Memory B cell (primary cell): ENCODE results near the gene TNIK.

Experiments used
- ATAC-seq: fragments of 150-1000 bp; cut with Tn5 transposase; 2 replicates; pipeline ENCODE4 v1.10.0; 2021; ENCODE audit warnings: low read depth, mild to moderate bottlenecking, moderate library complexity
- DNase-seq, 2 donors: peaks; one replicate each; pipeline ENCODE4 v3.0.0; 2022; ENCODE audit warnings: low spot score in 2 of 2
- H3K27ac Mint-ChIP-seq: one replicate; pipeline ENCODE4 v1.8.0; 2022; ENCODE audit warnings: mild to moderate bottlenecking, moderate library complexity, mixed read lengths
- H3K27me3 Mint-ChIP-seq: one replicate; pipeline ENCODE4 v1.8.0; 2022; ENCODE audit warnings: mixed read lengths
- H3K36me3 Mint-ChIP-seq: one replicate; pipeline ENCODE4 v1.8.0; 2022; ENCODE audit warnings: mild to moderate bottlenecking, mixed read lengths
- H3K4me1 Mint-ChIP-seq: one replicate; pipeline ENCODE4 v1.8.0; 2022; ENCODE audit warnings: mixed read lengths
- H3K4me3 Mint-ChIP-seq: one replicate; pipeline ENCODE4 v1.8.0; 2022; ENCODE audit warnings: mild to moderate bottlenecking, moderate library complexity, mixed read lengths
- H3K9me3 Mint-ChIP-seq: one replicate; pipeline ENCODE4 v1.8.0; 2022; ENCODE audit warnings: mixed read lengths

TNIK gene

DNA sequence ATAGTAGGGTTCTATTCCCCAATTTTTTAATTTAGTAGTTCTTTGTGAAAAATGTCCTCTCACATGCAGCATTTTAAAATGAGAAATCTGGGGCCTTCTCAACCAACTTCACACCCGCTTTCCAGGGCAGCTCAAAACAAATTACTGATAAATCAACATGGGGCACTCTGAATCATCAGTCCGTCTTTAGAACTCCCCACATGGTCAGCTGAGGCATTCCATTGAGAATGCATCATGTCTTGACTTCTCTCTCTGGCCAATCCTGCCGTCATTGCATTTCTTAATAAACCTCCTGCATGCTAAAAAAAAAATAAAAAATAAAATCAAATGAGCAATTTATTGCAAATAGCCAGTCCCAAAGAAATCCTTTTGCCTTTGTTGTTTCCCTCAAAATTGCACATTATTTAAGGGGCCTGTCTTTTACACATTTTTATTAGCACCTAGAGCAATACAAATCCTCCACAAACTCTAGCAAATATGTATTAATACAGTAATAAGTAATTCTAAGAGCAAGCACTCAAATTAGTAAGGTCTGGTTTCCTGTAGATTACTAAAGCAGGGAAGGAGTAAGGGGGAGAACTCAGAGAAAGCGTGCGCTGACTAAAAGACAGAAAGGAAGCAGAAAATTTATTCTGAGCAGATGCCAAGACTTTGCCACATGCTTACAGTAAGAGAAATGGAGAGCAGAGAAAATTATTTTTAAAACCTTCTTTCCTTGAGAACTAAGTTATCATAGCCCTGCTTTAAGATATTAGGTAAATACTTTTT lies 175.7 kb downstream of the TNIK start:
- no peak for ATAC-seq
- H3K4me3 Mint-ChIP-seq = no peak overlapping the region
- H3K36me3 Mint-ChIP-seq = no peaks in the 10 kb centered on the region
- H3K27me3 Mint-ChIP-seq = peaks cover 2% of the 10 kb centered on the region
- H3K4me1 Mint-ChIP-seq = no peaks in the 10 kb centered on the region
- H3K27ac Mint-ChIP-seq = no peak overlapping the region
- no peaks in the 10 kb centered on the region for H3K9me3 Mint-ChIP-seq
- no peak for DNase-seq

DNA sequence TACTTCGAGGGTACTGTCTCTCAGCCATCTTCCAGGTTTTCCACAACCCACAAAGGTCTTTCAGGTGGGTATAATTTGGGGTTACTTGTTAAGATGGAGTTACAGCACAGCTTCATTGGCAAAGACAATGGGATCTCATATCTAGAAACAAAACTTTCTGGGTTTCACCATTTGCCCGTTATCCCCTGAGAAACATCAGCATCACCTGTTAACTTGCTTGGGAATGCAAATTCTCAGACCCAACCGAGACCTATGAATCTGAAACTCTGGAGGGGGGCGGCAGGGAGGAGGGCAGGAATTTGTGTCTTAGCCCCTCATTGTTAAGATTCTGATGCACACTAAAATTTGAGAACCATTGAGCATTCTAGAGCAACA lies 176.4 kb downstream of the TNIK start:
- Mint-ChIP-seq H3K27ac (no peak overlapping the region), H3K4me3 (no peak overlapping the region)

DNA sequence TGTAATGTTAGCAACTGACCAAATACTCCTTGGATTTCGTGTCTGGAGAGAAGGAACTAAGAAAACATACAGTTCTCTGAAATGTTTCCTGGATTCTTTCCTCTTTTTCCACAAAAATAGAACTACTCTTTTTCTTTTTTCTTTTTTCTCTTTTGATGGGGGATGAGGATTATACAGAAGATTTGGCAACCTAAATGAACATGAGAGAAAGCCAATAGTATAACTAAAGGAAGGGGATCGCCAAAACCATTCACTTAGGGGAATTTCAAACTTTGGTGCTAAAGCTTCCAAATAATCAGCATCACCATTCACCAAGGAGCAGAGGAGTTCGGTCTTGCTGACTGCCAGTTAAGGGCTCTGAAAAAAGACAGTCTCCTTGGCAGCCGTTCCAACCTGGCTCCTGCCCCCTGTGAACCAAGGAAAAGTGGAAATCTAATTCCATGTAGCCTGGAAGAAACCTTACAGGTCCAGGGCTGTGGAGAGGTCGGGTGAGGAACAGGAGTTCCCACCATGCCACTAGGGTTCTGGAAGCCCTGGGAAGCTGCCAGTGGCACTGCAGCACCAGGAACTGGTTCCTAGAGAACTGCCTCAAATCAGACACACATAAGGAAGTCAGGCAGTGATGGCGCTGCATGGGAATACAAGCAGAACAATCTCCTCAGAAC lies 176.9 kb downstream of the TNIK start:
- Mint-ChIP-seq H3K27me3 (peaks cover 2% of the 10 kb centered on the region), H3K4me1 (no peaks in the 10 kb centered on the region), H3K4me3 (no peak overlapping the region), H3K27ac (no peak overlapping the region), H3K36me3 (no peaks in the 10 kb centered on the region), H3K9me3 (no peaks in the 10 kb centered on the region)
- DNase-seq (no peak), ATAC-seq (no peak)

More for the DNA sequence above, 176.4 kb downstream of the TNIK start:
- Mint-ChIP-seq H3K4me1 (no peaks in the 10 kb centered on the region), H3K36me3 (no peaks in the 10 kb centered on the region), H3K27me3 (peaks cover 2% of the 10 kb centered on the region), H3K9me3 (no peaks in the 10 kb centered on the region)
- DNase-seq (no peak), ATAC-seq (no peak)

DNA sequence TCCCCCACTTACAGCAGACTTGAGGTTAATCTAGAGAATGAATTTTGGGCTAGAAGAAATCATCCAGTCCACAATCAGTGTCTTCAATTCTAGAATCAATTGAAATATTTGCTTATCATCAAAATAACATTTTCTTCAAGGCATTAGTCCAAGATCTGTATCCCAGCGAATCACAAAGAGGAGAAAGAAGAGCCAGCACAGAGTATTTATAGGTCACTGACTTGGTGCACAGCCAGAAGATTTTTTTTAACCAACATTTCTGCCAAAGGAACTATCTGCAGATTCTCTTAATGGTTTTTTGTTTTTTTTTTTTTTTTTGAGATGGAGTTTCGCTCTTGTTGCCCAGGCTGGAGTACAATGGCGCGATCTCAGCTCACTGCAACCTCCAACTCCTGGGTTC lies 178.2 kb downstream of the TNIK start:
- no peaks in the 10 kb centered on the region for H3K4me1 Mint-ChIP-seq

DNA sequence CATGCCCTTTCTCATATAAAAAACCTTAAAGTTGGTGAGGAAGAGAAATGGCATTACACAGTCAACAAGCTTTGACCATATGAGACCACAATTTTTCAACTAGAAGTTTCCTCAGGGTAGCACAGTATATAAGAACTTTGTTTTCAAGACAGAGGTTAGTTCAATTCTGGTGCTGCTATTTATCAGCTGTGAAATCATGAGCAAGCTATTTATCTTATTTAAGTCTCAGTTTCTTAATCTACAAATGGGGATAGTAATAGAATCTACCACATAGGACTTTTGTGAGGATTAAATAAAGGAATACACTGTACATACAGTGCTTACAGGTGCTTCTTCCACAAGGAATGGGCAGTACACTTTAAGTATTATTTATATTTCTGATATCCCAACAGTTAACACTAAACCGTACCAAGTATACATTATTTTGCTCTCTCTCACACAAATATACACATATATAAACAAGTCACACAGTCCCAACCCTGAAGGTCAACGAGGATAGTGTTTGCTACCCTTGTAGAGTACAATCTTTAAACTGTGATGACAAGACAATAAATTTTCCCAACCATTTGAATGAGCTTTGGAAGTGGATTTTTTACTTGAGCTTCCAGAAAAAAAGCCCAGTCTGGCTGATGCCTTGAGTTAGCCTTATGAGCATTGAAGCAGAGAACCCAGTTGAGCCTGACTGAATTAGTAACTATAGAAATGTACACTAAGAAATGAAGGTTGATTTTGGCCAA lies 178.8 kb downstream of the TNIK start:
- H3K36me3 Mint-ChIP-seq = no peaks in the 10 kb centered on the region
- no peaks in the 10 kb centered on the region for H3K4me1 Mint-ChIP-seq
- H3K27me3 Mint-ChIP-seq = peaks cover 2% of the 10 kb centered on the region
- DNase-seq = no peak
- ATAC-seq = no peak
- no peak overlapping the region for H3K4me3 Mint-ChIP-seq
- H3K27ac Mint-ChIP-seq = no peak overlapping the region
- H3K9me3 Mint-ChIP-seq = no peaks in the 10 kb centered on the region

More for the DNA sequence above, 178.2 kb downstream of the TNIK start:
- no peak overlapping the region for H3K27ac Mint-ChIP-seq
- H3K36me3 Mint-ChIP-seq = no peaks in the 10 kb centered on the region
- ATAC-seq (no peak), DNase-seq (no peak)
- H3K4me3 Mint-ChIP-seq = no peak overlapping the region
- H3K27me3 Mint-ChIP-seq = peaks cover 2% of the 10 kb centered on the region
- H3K9me3 Mint-ChIP-seq = no peaks in the 10 kb centered on the region

DNA sequence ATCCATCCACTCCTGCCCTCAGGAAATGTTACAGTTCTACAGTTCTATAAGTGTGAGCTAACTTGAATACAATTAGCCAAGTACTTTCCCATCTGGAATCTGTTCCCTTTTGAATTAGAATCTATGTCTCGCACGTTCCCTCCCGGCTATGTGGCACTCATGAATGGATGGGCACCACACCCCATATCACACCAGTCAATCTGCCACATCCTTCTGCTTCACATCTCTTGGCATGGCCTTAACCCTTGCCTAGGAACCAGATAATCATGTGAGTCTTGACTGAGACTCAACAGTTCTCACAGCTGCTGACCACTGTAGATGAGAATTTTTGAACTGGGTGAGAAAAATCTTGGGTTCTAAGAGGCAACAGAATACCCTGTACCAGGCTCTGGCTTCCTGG lies 180.2 kb downstream of the TNIK start:
- no peak overlapping the region for H3K4me3 Mint-ChIP-seq
- no peaks in the 10 kb centered on the region for H3K4me1 Mint-ChIP-seq
- no peaks in the 10 kb centered on the region for H3K36me3 Mint-ChIP-seq
- H3K9me3 Mint-ChIP-seq = peaks cover under 1% of the 10 kb centered on the region
- H3K27me3 Mint-ChIP-seq = no peaks in the 10 kb centered on the region
- no peak overlapping the region for H3K27ac Mint-ChIP-seq
- ATAC-seq = no peak
- no peak for DNase-seq

DNA sequence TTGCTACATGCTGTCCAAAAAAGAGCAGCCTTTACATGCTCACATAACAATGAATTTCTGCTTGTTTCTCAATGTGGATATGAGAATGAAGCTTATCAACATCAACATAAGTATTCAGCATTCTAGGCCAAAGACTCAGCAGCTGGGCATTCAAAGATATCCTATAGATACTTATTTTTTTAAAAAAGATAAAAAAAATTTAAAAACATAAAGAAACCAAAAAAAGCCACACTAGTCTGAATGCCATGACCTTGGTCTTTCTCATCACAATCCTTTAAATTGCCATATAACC lies 182.0 kb downstream of the TNIK start:
- Mint-ChIP-seq H3K4me1 (no peaks in the 10 kb centered on the region), H3K4me3 (no peak overlapping the region), H3K27me3 (no peaks in the 10 kb centered on the region), H3K9me3 (peaks cover 2% of the 10 kb centered on the region), H3K27ac (no peak overlapping the region), H3K36me3 (no peaks in the 10 kb centered on the region)
- ATAC-seq = no peak
- DNase-seq = no peak

DNA sequence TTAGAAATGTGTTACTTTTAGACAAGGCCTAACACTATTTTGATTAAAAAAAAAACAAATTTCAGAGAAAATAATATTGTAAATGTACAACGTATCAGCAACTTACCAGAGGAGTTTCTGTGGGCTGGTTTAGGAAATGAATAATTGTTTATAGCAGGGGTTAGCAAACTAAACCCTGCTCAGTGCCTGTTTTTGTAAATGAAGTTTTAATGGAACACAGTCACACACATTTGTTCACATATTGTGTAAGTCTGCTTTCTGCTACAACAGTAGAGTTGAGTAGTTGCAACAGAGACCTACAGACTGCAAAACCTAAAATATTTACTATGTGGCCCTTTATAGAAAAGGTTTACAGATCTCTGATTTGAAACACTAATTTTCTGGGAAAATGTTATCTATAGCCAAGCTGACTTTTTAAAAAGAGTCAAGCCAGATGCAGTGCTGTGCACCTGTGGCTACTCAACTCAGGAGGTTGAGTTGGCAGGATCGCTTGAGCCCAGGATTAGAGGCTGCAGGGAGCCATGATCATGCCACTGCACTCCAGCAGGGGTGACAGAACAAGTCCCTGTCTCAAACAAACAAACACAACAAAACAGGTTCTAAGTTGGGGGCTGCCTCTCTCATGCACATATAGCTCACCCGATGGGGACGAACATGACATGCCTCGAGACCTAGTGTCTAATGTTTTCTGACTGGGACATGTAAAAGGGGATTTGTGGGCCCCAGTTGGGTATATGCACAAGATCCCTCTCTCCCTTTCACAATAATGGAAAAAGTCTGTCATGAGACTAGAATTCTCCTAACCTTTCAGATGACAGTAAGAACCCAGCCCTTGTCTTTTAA lies 182.5 kb downstream of the TNIK start:
- ATAC-seq (no peak), DNase-seq (no peak)
- no peaks in the 10 kb centered on the region for H3K36me3 Mint-ChIP-seq
- H3K27ac Mint-ChIP-seq = no peak overlapping the region
- H3K9me3 Mint-ChIP-seq = peaks cover 2% of the 10 kb centered on the region
- H3K27me3 Mint-ChIP-seq = no peaks in the 10 kb centered on the region
- H3K4me3 Mint-ChIP-seq = no peak overlapping the region
- H3K4me1 Mint-ChIP-seq = no peaks in the 10 kb centered on the region

DNA sequence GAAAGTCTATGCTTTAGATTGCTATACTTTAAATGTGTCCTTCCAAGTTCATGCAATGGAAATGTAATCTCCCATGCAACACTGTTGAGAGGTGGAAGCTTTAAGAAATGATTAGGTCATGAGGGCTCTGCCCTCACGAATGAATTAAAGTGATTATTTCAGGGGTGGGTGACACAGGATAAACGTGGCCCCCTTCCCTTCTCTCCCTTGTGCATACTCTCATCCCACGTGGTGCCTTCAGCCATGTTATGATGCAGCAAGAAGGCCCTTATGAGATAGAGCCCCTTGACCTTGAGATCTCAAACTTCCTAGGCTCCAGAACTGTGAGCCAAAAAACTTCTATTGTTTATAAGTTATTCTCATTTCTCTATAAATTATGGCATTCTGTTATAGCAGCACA lies 183.3 kb downstream of the TNIK start:
- DNase-seq (no peak), ATAC-seq (no peak)
- H3K4me3 Mint-ChIP-seq = no peak overlapping the region
- no peak overlapping the region for H3K27ac Mint-ChIP-seq
- no peaks in the 10 kb centered on the region for H3K27me3 Mint-ChIP-seq
- H3K36me3 Mint-ChIP-seq = no peaks in the 10 kb centered on the region
- H3K4me1 Mint-ChIP-seq = no peaks in the 10 kb centered on the region
- peaks cover 2% of the 10 kb centered on the region for H3K9me3 Mint-ChIP-seq

DNA sequence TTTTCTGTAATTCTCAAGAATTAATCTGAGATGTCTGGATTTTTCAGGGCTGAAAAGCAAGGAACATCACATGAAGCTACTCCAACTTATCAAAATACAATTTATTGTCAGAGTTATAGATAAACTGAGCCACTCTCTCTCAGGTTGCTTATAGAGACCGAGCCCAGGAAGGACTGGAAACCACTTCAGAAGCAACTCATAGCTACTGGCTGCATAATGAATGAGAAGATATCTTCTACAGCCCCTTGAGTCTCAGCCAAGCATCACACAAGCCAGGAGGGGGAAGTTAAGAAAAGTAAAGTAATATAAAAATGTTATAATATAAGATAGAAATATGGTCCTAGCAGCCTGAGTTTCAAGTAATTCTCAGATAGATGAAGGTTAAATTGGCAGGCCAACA lies 186.0 kb downstream of the TNIK start:
- no peaks in the 10 kb centered on the region for H3K36me3 Mint-ChIP-seq
- H3K27me3 Mint-ChIP-seq = no peaks in the 10 kb centered on the region
- no peak overlapping the region for H3K4me3 Mint-ChIP-seq
- peaks cover 3% of the 10 kb centered on the region for H3K4me1 Mint-ChIP-seq
- no peak overlapping the region for H3K27ac Mint-ChIP-seq
- DNase-seq (no peak), ATAC-seq (no peak)
- peaks cover 3% of the 10 kb centered on the region for H3K9me3 Mint-ChIP-seq

DNA sequence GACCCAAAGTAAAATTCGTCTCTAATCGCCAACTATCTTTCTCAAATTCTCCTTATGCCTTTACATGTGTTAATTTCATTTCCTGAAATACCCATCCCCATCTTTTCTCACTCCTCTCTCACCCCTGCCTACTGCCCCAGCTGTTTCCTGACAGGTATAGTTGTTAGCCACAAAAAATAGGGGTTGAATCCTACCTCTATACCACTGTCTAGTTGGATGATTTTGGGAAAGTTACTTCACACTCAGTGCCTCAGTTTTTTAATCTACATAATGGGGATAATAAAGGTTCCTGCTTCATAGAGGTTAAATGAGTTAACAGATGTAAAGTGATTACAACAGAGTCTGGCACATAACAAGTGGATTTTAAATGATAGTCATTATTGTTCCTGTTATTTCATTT lies 189.7 kb downstream of the TNIK start:
- DNase-seq (no peak), ATAC-seq (no peak)
- Mint-ChIP-seq H3K4me3 (no peak overlapping the region), H3K27me3 (no peaks in the 10 kb centered on the region), H3K27ac (no peak overlapping the region), H3K9me3 (peaks cover 3% of the 10 kb centered on the region), H3K36me3 (no peaks in the 10 kb centered on the region), H3K4me1 (peaks cover 3% of the 10 kb centered on the region)

DNA sequence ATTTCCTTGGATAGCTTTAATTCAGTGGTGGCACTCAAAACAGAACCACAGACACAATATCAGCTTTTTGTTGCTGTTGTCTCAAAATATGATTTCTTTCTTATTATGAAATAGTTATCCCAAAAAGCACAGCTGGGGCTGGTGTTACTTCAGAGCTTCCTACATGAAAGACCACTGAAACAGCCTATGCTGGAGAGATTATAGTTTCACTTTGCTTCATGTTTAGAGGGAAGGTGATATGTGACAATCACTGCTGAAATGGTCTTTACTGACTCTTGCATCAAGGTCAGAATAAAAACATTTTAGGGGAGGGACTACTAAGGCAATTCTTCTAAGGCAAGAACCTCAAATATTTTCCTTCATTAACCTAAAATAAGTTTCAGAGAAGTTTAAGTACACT lies 190.7 kb downstream of the TNIK start:
- no peak for DNase-seq
- H3K4me3 Mint-ChIP-seq = no peak overlapping the region
- H3K9me3 Mint-ChIP-seq = peaks cover 1% of the 10 kb centered on the region
- no peaks in the 10 kb centered on the region for H3K36me3 Mint-ChIP-seq
- H3K27ac Mint-ChIP-seq = no peak overlapping the region
- no peaks in the 10 kb centered on the region for H3K27me3 Mint-ChIP-seq
- H3K4me1 Mint-ChIP-seq = peaks cover 3% of the 10 kb centered on the region
- no peak for ATAC-seq

DNA sequence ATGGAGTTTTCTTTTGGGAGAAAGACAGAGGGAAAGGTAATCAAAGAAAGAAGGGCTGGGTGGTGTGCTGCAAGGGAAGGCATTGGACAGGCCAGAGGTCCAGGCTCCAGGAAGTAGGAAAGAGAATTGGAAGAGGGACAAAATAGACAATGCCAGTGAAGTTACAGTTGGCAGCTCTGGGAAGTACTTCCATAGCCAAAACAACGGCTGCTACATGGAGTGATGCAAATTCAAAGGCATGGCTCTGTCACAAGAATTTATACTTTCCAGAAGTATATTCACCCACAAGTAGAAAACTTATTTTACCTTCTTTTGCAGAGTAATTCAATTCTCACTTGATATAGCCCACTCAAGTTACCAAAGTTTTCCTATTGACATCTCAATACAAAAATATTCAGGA lies 191.5 kb downstream of the TNIK start:
- no peak overlapping the region for H3K4me3 Mint-ChIP-seq

DNA sequence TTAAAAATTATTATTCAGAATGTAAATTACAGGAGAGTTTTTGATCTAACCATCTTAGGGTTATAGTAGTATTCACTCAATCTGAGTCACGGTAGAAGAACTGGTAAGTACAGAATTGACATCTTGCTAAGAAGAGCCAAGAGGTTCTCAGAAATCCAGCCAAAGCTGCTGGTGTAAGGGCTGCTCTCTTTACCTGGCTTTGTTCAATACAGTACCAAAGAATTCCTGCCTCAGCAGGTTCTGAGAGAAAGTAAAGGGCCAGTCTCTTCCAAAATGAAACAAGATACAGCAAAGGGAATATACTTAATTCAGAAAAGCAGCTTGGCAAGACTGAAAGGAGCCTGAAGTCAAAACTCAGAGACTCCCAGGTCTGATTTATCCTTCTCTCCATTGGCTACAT lies 193.1 kb downstream of the TNIK start:
- Mint-ChIP-seq H3K27me3 (no peaks in the 10 kb centered on the region), H3K4me3 (no peak overlapping the region), H3K9me3 (peaks cover 1% of the 10 kb centered on the region), H3K4me1 (peaks cover 3% of the 10 kb centered on the region), H3K36me3 (no peaks in the 10 kb centered on the region), H3K27ac (no peak overlapping the region)
- DNase-seq = no peak
- ATAC-seq = no peak

More for the DNA sequence above, 191.5 kb downstream of the TNIK start:
- Mint-ChIP-seq H3K27me3 (no peaks in the 10 kb centered on the region), H3K27ac (no peak overlapping the region), H3K4me1 (peaks cover 3% of the 10 kb centered on the region), H3K36me3 (no peaks in the 10 kb centered on the region), H3K9me3 (peaks cover 1% of the 10 kb centered on the region)
- ATAC-seq = no peak
- no peak for DNase-seq
